ENCODE data around the gene KCNMA1. TPM values are rescaled to one million over a fixed set of nuclear protein-coding genes. Genes with fewer than 3 reads are reported as not detected.

The KCNMA1 gene
- total RNA-seq, 1 experiment from 2014 or later: 20.7 TPM

DNA sequence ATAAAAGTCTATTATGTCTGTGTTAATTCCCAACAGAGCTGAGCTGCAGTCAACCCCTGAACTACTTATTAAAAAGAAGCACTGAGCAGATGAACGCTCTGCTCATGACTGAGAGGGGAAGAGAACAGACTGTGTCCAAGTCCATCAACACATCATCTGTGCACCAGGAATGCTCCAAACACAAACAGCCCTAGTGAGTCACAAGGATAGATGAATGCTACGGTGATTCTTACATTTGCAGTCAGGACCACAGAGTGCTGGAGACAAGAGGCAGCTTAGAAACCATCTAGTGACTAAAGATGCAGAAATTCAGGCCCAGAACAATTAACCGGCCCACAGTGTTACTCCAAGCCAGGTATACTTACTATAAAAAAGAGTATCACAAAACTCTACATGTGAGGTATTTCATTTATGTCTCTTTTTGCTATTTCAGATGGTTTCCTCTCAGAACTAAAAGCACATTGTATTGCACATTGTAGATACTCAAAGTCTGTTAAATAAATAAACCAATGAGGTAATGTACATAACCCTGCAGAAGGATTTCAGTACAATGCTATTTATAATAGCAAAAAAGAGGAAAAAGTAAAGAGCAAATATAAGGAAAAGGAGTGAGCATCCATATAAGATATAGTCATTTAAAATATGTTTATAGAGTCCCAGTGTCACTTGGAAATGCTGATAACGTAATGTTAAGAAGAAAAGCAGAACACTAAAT, 159.2 kb downstream of the KCNMA1 start:
- Mint-ChIP-seq H3K36me3 (ENCODE audit: insufficient read depth, unreplicated experiment) (no peaks in the 10 kb centered on the region), H3K27me3 (ENCODE audit: insufficient read depth, unreplicated experiment) (no peaks in the 10 kb centered on the region), H3K27ac (ENCODE audit: unreplicated experiment) (no peak overlapping the region), H3K4me3 (ENCODE audit: unreplicated experiment) (no peak overlapping the region), H3K4me1 (ENCODE audit: low read depth, unreplicated experiment) (peaks cover 14% of the 10 kb centered on the region), H3K9me3 (ENCODE audit: unreplicated experiment) (no peaks in the 10 kb centered on the region)
- Histone ChIP-seq H3K27me3 (replicated peaks; ENCODE audit: control insufficient read depth, insufficient read depth, low read length) (no peaks in the 10 kb centered on the region), H3K36me3 (ENCODE audit: control insufficient read depth, insufficient read depth, low read length) (no peaks in the 10 kb centered on the region), H3K4me1 (peaks cover 8% of the 10 kb centered on the region; the same call in 1 of the 2 replicates), H3K4me3 (ENCODE audit: low read depth, low read length) (no peak overlapping the region), H3K9me3 (no peaks in the 10 kb centered on the region)
- no TSS peak for BruUV-seq (replicated peaks)
- ChIA-PET CTCF (no interaction called here), POLR2A (no interaction called here)
- intact Hi-C loops (cut with micrococcal nuclease; ENCODE audit: unreplicated experiment): no loop called here
- no peak for TF ChIP-seq CTCF (IDR thresholded peaks at IDR 0.05; ENCODE audit: insufficient read depth in 1 of 2, low read depth in 1 of 2, low read length in 1 of 2, severe bottlenecking in 1 of 2, unreplicated experiment in 1 of 2)
- DNase-seq: no peak

GRCh38 chr10:77475522-77475921, 162.1 kb downstream of the KCNMA1 start:
- H3K27me3 ChIP-seq (replicated peaks; ENCODE audit: control insufficient read depth, insufficient read depth, low read length): no peaks in the 10 kb centered on the region
- H3K4me1 ChIP-seq: 0 out of 2 replicates have a peak, but pooled peaks cover 4% of the 10 kb centered on the region
- no TSS peak for BruUV-seq (replicated peaks)
- no peaks in the 10 kb centered on the region for H3K9me3 ChIP-seq
- H3K4me1 Mint-ChIP-seq (ENCODE audit: low read depth, unreplicated experiment): peaks cover 14% of the 10 kb centered on the region
- H3K4me3 ChIP-seq (ENCODE audit: low read depth, low read length): no peak overlapping the region
- no peak for DNase-seq
- H3K4me3 Mint-ChIP-seq (ENCODE audit: unreplicated experiment): no peak overlapping the region
- ChIA-PET POLR2A (no interaction called here), CTCF (no interaction called here)
- no peaks in the 10 kb centered on the region for H3K27me3 Mint-ChIP-seq (ENCODE audit: insufficient read depth, unreplicated experiment)
- no peaks in the 10 kb centered on the region for H3K36me3 ChIP-seq (ENCODE audit: control insufficient read depth, insufficient read depth, low read length)
- no peak overlapping the region for H3K27ac Mint-ChIP-seq (ENCODE audit: unreplicated experiment)
- intact Hi-C loops (cut with micrococcal nuclease; ENCODE audit: unreplicated experiment): no loop called here
- no peaks in the 10 kb centered on the region for H3K36me3 Mint-ChIP-seq (ENCODE audit: insufficient read depth, unreplicated experiment)
- no peak for TF ChIP-seq CTCF (IDR thresholded peaks at IDR 0.05; ENCODE audit: insufficient read depth in 1 of 2, low read depth in 1 of 2, low read length in 1 of 2, severe bottlenecking in 1 of 2, unreplicated experiment in 1 of 2)
- no peaks in the 10 kb centered on the region for H3K9me3 Mint-ChIP-seq (ENCODE audit: unreplicated experiment)

DNA sequence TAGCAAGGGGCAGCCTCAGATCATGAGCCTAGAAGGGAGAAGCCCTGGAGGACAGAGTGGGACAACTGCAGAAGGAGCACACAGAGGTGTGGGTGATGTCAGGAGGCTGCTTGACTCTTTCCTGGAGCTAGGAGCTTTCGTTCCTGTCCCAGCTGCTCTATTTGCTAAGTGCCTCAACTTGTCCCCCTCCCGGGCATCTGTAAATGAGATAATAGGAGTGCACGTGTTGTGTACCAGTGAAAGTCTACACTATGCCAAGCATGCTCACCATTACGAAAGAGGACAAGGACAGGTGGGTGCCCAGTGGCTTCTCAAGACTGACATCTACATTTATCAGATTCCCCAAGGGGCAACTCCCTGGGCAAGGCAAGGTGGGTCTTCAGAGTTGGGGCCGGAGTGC, 162.7 kb downstream of the KCNMA1 start:
- Histone ChIP-seq H3K4me3 (ENCODE audit: low read depth, low read length) (no peak overlapping the region), H3K27me3 (replicated peaks; ENCODE audit: control insufficient read depth, insufficient read depth, low read length) (no peaks in the 10 kb centered on the region), H3K4me1 (0 out of 2 replicates have a peak, but pooled peaks cover 4% of the 10 kb centered on the region), H3K36me3 (ENCODE audit: control insufficient read depth, insufficient read depth, low read length) (no peaks in the 10 kb centered on the region), H3K9me3 (no peaks in the 10 kb centered on the region)
- DNase-seq: no peak
- no peak overlapping the region for H3K27ac Mint-ChIP-seq (ENCODE audit: unreplicated experiment)
- POLR2A ChIA-PET: no interaction called here
- no peaks in the 10 kb centered on the region for H3K27me3 Mint-ChIP-seq (ENCODE audit: insufficient read depth, unreplicated experiment)
- H3K36me3 Mint-ChIP-seq (ENCODE audit: insufficient read depth, unreplicated experiment): no peaks in the 10 kb centered on the region
- H3K4me3 Mint-ChIP-seq (ENCODE audit: unreplicated experiment): no peak overlapping the region
- CTCF ChIA-PET: no interaction called here
- no TSS peak for BruUV-seq (replicated peaks)
- intact Hi-C loops (cut with micrococcal nuclease; ENCODE audit: unreplicated experiment): no loop called here
- H3K4me1 Mint-ChIP-seq (ENCODE audit: low read depth, unreplicated experiment): peaks cover 14% of the 10 kb centered on the region
- TF ChIP-seq CTCF (IDR thresholded peaks at IDR 0.05; ENCODE audit: insufficient read depth in 1 of 2, low read depth in 1 of 2, low read length in 1 of 2, severe bottlenecking in 1 of 2, unreplicated experiment in 1 of 2): no peak
- H3K9me3 Mint-ChIP-seq (ENCODE audit: unreplicated experiment): no peaks in the 10 kb centered on the region
